PC-3 (cell line): ENCODE results near the gene CAPN12. TPM values are rescaled to one million over a fixed set of nuclear protein-coding genes. Genes with fewer than 3 reads are reported as not detected.
"Not testable (repeated sequence)": the region's sequence is repeated elsewhere in the genome, so short reads cannot be mapped to it uniquely, and the experiment has no call there.

Experiments used
- ATAC-seq: fragments of 200-7000 bp; cut with Tn5 transposase; 2 replicates; pipeline ENCODE4 v1.9.1; 2020; ENCODE audit warnings: mild to moderate bottlenecking, moderate library complexity
- BruUV-seq: library from RNA; stranded (reverse); fragments of 400-500 nt; replicated peaks from 2 replicates; lab custom pipeline; 2021; lab: Mats Ljungman, UMichigan
- CTCF ChIA-PET: fragments of 300-600 bp; sonication (Branson Sonifier 250); formaldehyde crosslinking; loops from one replicate; lab custom pipeline; 2022; ENCODE audit warnings: antibody characterized with exemption; lab: Charles Lee
- POLR2A ChIA-PET: fragments of 300-600 bp; sonication (Branson Sonifier 250); formaldehyde crosslinking; loops from one replicate; lab custom pipeline; 2022; ENCODE audit warnings: antibody characterized with exemption; ENCODE audit not compliant: unreplicated experiment; lab: Charles Lee
- DNase-seq: peaks from one replicate; pipeline ENCODE4 v3.0.0-alpha.2; 2015
- H2AFZ ChIP-seq: fragments of 300-600 bp; sonication (generic); 2 replicates; pipeline ENCODE4 v1.6.0; 2016; ENCODE audit warnings: antibody characterized with exemption, low read length
- H3F3A ChIP-seq: fragments of 300-600 bp; sonication (generic); one replicate; pipeline ENCODE4 v1.6.0; 2017; ENCODE audit warnings: antibody characterized with exemption, low read length, control low read depth, mild to moderate bottlenecking; ENCODE audit not compliant: unreplicated experiment
- H3K27ac ChIP-seq: fragments of 300-600 bp; sonication (generic); 2 replicates; pipeline ENCODE4 v1.5.1; 2016; ENCODE audit warnings: mild to moderate bottlenecking, low read length
- H3K27me3 ChIP-seq: fragments of 300-600 bp; sonication (generic); 2 replicates; pipeline ENCODE4 v1.6.1; 2016; ENCODE audit warnings: low read length, mixed read lengths
- H3K36me3 ChIP-seq: fragments of 300-600 bp; sonication (generic); 2 replicates; pipeline ENCODE4 v1.6.1; 2016; ENCODE audit warnings: low read depth, mixed run types, low read length, mixed read lengths
- H3K4me1 ChIP-seq: fragments of 300-600 bp; sonication (generic); 2 replicates; pipeline ENCODE4 v1.5.1; 2016; ENCODE audit warnings: low read length; ENCODE audit not compliant: insufficient read depth
- H3K4me2 ChIP-seq: fragments of 300-600 bp; sonication (generic); 2 replicates; pipeline ENCODE4 v1.6.0; 2016; ENCODE audit warnings: low read length
- H3K4me3 ChIP-seq: fragments of 300-600 bp; sonication (generic); 2 replicates; pipeline ENCODE4 v1.5.1; 2016; ENCODE audit warnings: mild to moderate bottlenecking, low read length, mixed read lengths
- H3K79me2 ChIP-seq: fragments of 300-600 bp; sonication (generic); 2 replicates; pipeline ENCODE4 v1.6.1; 2017; ENCODE audit warnings: low read length, mixed read lengths
- H3K9ac ChIP-seq: fragments of 300-600 bp; sonication (generic); 2 replicates; pipeline ENCODE4 v1.6.0; 2016; ENCODE audit warnings: mild to moderate bottlenecking, low read length
- H3K9me2 ChIP-seq: fragments of 300-600 bp; sonication (generic); replicated peaks from 2 replicates; pipeline ENCODE4 v1.6.1; 2016; ENCODE audit warnings: mixed run types, low read length, mixed read lengths
- H3K9me3 ChIP-seq: fragments of 300-600 bp; sonication (generic); 2 replicates; pipeline ENCODE4 v1.6.1; 2016; ENCODE audit warnings: low read length, mixed read lengths
- H4K20me1 ChIP-seq: fragments of 300-600 bp; sonication (generic); 2 replicates; pipeline ENCODE4 v1.6.1; 2016; ENCODE audit warnings: low read length, mixed read lengths
- EZH2 ChIP-seq: fragments of 300-600 bp; sonication (generic); IDR thresholded peaks from one replicate; pipeline ENCODE4 v1.6.1; 2017; ENCODE audit warnings: antibody characterized with exemption, mild to moderate bottlenecking, low read length; ENCODE audit not compliant: unreplicated experiment
- EZH2phosphoT487 ChIP-seq: fragments of 300-600 bp; sonication (generic); IDR thresholded peaks from 2 replicates; pipeline ENCODE4 v1.6.1; 2018; ENCODE audit warnings: mild to moderate bottlenecking, antibody characterized with exemption, low read length, borderline replicate concordance
- intact Hi-C: fragments of 100-400 bp; cut with micrococcal nuclease; formaldehyde crosslinking; loops from 2 replicates; pipeline ENCODE4 v1.9.0; 2023
- total RNA-seq: library from RNA; depleted of rRNA; stranded (reverse); fragments of >200 nt; gene quantifications from 2 replicates; pipeline ENCODE4 v1.2.3, GENCODE V29; 2014
- TF ChIP-seq, protein P1 (sequence below): fragments of 300-600 bp; sonication (generic); conservative IDR thresholded peaks from 2 replicates; pipeline ENCODE4 v1.5.1; 2017; ENCODE audit warnings: antibody characterized with exemption, low read depth, mild to moderate bottlenecking, low read length

Gene CAPN12
- total RNA-seq, 1 experiment from 2014 or later: 3.8 TPM

GRCh38 chr19:38759590-38760003 lies 15.3 kb upstream of the CAPN12 start:
- no peak for ATAC-seq
- ChIA-PET POLR2A (no interaction called here), CTCF (no interaction called here)
- no peaks in the 10 kb centered on the region for H3K36me3 ChIP-seq
- H3K4me2 ChIP-seq: no peak overlapping the region
- no peak overlapping the region for H3K9ac ChIP-seq
- no peak overlapping the region for H3K27ac ChIP-seq
- no peaks in the 10 kb centered on the region for H3K27me3 ChIP-seq
- H2AFZ ChIP-seq: no peak overlapping the region
- TF ChIP-seq, protein P1, sequence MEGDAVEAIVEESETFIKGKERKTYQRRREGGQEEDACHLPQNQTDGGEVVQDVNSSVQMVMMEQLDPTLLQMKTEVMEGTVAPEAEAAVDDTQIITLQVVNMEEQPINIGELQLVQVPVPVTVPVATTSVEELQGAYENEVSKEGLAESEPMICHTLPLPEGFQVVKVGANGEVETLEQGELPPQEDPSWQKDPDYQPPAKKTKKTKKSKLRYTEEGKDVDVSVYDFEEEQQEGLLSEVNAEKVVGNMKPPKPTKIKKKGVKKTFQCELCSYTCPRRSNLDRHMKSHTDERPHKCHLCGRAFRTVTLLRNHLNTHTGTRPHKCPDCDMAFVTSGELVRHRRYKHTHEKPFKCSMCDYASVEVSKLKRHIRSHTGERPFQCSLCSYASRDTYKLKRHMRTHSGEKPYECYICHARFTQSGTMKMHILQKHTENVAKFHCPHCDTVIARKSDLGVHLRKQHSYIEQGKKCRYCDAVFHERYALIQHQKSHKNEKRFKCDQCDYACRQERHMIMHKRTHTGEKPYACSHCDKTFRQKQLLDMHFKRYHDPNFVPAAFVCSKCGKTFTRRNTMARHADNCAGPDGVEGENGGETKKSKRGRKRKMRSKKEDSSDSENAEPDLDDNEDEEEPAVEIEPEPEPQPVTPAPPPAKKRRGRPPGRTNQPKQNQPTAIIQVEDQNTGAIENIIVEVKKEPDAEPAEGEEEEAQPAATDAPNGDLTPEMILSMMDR: no peak
- TF ChIP-seq EZH2: no peak
- TF ChIP-seq EZH2phosphoT487: no peak
- intact Hi-C loops: no loop called here
- H3K4me3 ChIP-seq: no peak overlapping the region
- no peaks in the 10 kb centered on the region for H4K20me1 ChIP-seq
- H3K9me2 ChIP-seq: no peaks in the 10 kb centered on the region
- DNase-seq: no peak
- H3K4me1 ChIP-seq: no peaks in the 10 kb centered on the region
- no TSS peak for BruUV-seq
- H3K79me2 ChIP-seq: no peaks in the 10 kb centered on the region
- H3F3A ChIP-seq: no peaks in the 10 kb centered on the region
- H3K9me3 ChIP-seq: no peaks in the 10 kb centered on the region

- H3K4me3 ChIP-seq, ATAC-seq, H3K4me1 ChIP-seq, H3K27me3 ChIP-seq, intact Hi-C loops, H2AFZ ChIP-seq, H3K79me2 ChIP-seq, H3K9me2 ChIP-seq, H3K9me3 ChIP-seq, POLR2A ChIA-PET, H3K9ac ChIP-seq, H3K4me2 ChIP-seq, DNase-seq, BruUV-seq, H3F3A ChIP-seq, CTCF ChIA-PET, H4K20me1 ChIP-seq, H3K36me3 ChIP-seq, H3K27ac ChIP-seq: not testable (repeated sequence)
Observed at GRCh38 chr19:38754196-38754595, 9.9 kb upstream of the CAPN12 start.

- ATAC-seq, CTCF ChIA-PET, H3K9me2 ChIP-seq, BruUV-seq, H3K27ac ChIP-seq, intact Hi-C loops, POLR2A ChIA-PET, H3K9ac ChIP-seq, H2AFZ ChIP-seq, H3K27me3 ChIP-seq, H3K9me3 ChIP-seq, H3K4me3 ChIP-seq, H3K36me3 ChIP-seq, H3K4me2 ChIP-seq, H4K20me1 ChIP-seq, DNase-seq, H3K79me2 ChIP-seq, H3K4me1 ChIP-seq, H3F3A ChIP-seq: not testable (repeated sequence)
Observed at GRCh38 chr19:38753783-38754182, 9.5 kb upstream of the CAPN12 start.

GRCh38 chr19:38745316-38745715 lies 1.0 kb upstream of the CAPN12 start:
- intact Hi-C loops: no loop called here
- POLR2A ChIA-PET: no interaction called here
- no peak for DNase-seq

More at GRCh38 chr19:38745316-38745715, 1.0 kb upstream of the CAPN12 start:
- no peaks in the 10 kb centered on the region for H3K9me2 ChIP-seq
- CTCF ChIA-PET: no interaction called here
- H3K4me2 ChIP-seq: no peak overlapping the region
- no peaks in the 10 kb centered on the region for H3K27me3 ChIP-seq
- no peak overlapping the region for H3K9ac ChIP-seq
- no peaks in the 10 kb centered on the region for H3K9me3 ChIP-seq
- no peak overlapping the region for H3K4me3 ChIP-seq
- H3K36me3 ChIP-seq: no peaks in the 10 kb centered on the region
- no peaks in the 10 kb centered on the region for H3F3A ChIP-seq
- TF ChIP-seq EZH2phosphoT487 (no peak), EZH2 (no peak)
- TF ChIP-seq, protein P1: no peak
- no peak for ATAC-seq
- no peaks in the 10 kb centered on the region for H3K79me2 ChIP-seq
- no peak overlapping the region for H2AFZ ChIP-seq
- no TSS peak for BruUV-seq
- no peaks in the 10 kb centered on the region for H4K20me1 ChIP-seq
- H3K4me1 ChIP-seq: no peaks in the 10 kb centered on the region
- H3K27ac ChIP-seq: no peak overlapping the region
